IPS-11a (cell line): ENCODE measurements around the gene NDUFAF2.
"Not testable (repeated sequence)": the region's sequence is repeated elsewhere in the genome, so short reads cannot be mapped to it uniquely, and the experiment has no call there.

ENCODE experiments used
- H3K4me3 ChIP-seq: one replicate; pipeline ENCODE4 v1.5.1; 2013; ENCODE audit warnings: low read depth, low read length, control low read depth

The NDUFAF2 gene

DNA sequence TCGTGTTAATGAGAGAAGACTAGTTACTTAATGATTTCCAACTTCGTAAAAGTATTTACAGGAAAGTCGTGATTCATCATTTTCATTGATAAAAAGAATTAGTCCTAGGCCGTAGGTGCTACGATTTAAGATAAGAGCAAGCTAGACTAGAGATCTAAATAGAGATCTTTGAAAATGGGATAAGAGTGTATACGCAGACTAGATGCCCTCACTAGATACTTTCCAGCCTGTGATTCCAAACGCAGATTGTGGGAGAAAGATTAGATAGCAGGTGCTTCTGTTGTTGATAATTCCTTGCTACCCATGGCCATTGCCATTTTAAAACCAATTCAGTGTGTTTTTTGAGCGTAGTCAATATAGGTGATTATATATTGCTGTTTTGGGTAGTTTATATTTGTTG, 223.9 kb downstream of the NDUFAF2 start:
- H3K4me3 ChIP-seq: no peak overlapping the region

GRCh38 chr5:61171479-61171878, 226.5 kb downstream of the NDUFAF2 start:
- H3K4me3 ChIP-seq: no peak overlapping the region

DNA sequence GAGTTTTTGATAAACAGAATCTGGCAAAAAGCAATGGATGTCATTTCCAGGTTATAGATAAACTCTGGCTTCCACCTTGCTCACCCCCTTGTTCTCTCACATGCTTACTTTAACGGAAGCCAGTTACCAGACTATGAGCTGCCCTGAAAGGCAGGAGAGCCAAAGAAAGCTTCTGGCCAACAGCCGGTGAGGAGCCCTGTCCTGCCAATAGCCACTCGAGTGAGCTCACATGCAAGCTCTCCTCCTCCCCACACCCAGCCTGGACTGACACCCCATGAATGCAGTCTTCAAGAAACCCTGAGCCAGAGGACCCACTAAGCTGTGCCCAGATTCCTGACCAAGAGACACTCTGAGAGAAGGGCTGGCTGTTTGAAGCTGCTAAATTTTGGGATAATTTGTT, 231.6 kb downstream of the NDUFAF2 start:
- no peak overlapping the region for H3K4me3 ChIP-seq

DNA sequence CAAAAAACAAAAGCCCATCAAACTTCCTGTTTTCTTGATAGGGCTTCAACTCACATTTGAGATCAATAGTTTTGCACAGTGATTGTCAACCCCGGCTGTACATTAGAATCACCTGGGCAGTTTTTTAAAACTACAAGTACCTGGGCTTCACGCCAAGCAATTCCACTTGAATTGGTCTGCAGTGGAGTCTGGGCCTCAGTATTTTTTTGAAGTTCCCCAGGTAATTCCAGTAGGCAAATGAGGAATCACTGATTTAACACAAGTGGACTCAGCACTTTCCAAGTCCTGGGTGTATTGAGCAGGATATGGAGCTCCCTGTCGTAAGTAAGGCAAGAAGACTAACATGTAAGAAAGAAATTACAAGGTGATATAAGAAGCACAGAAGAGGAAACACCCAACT, 232.1 kb downstream of the NDUFAF2 start:
- no peak overlapping the region for H3K4me3 ChIP-seq

GRCh38 chr5:61177716-61178115, 232.7 kb downstream of the NDUFAF2 start:
- H3K4me3 ChIP-seq: no peak overlapping the region

DNA sequence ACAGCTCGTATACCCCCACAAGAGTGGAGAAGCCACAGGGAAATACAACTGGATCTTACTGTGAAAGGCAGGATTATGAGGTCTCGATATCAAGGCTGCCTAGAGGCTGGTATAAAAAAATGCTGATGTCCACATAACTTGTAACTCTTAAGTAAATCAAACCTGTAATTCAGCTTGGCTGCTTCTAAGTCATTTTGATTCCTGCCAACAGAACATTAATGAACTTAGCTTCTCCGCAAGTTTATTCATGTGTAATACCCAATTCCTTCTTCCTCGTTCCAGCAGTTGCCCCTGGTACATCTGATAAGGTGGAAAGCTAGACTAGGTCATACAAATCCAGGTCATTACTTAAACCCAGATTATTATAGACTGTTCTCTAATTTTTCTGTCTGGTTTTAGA, 233.7 kb downstream of the NDUFAF2 start:
- no peak overlapping the region for H3K4me3 ChIP-seq

DNA sequence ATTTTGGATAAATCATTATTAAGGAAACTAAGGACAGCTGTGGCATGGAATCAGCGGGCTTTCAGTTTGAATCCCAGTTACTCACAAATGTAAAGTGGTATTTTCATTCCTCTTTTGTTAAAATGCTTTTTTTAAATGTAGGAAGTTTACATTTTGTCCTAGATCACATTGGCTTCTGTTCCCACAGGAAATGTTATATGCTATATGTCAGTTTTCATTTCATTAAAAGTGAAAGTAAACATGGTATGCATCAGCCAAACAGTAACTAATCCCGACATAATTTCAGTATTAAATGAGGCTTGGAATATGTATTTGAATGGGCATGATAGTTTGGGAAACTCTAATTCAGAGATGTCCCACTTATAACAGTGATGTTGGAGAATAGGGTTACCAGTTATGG, 235.9 kb downstream of the NDUFAF2 start:
- H3K4me3 ChIP-seq: no peak overlapping the region

GRCh38 chr5:61182449-61182848, 237.4 kb downstream of the NDUFAF2 start:
- H3K4me3 ChIP-seq: no peak overlapping the region

DNA sequence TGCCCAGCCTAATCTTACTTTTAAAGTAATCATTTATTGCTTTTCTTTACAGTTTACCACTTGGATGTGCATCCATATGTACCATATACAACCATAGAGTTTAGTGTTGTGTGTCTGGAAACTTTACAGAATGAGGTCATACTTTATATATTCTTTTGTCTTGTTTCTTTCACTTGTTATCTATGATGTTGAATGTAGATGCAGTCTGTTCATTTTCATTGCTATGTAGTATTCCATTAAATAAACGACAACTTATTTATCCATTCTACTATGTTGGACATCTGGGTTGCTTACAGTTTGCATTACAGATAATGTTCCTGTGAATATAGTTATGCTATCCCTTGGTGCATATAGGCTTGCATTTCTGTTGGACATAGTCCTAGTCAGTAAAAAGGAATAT, 238.5 kb downstream of the NDUFAF2 start:
- H3K4me3 ChIP-seq: no peak overlapping the region

- H3K4me3 ChIP-seq: no peak overlapping the region
Measured at GRCh38 chr5:61184708-61185107, 239.7 kb downstream of the NDUFAF2 start.

- no peak overlapping the region for H3K4me3 ChIP-seq
Measured at GRCh38 chr5:61186634-61187033, 241.6 kb downstream of the NDUFAF2 start.

DNA sequence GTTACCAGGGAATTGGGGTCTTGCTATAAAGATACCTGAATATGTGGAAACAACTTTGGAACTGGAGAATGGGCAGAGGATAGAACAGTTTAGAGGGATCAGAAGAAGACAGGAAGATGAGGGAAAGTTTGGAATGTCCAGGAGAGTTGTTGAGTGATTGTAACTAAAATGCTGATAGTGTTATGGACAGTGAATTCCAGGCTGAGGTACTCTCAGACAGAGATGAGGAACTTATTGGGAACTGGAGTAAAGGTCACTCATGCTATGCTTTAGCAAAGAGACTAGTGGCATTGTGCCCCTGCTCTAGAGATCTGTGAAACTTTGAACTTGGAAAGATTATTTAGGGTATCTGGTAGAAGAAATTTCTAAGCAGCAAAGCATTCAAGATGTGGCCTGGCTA, 242.3 kb downstream of the NDUFAF2 start:
- not testable (repeated sequence) for H3K4me3 ChIP-seq

DNA sequence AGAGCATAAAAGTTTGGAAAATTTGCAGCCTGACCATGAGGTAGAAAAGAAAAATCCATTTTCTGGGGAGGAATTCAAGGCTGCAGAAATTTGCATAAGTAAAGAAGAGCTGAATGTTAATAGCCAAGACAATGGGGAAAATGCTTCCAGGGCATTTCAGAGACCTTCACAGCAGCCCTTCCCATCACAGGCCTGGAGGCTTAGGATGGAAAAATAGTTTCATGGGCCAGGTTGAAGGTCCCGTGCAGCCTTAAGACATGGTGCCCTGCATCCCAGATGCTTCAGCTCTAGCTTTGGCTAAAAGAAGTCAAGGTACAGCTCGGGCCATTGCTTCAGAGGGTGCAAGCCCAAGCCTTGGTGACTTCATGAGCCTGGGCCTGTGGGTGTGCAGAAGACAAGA, 242.8 kb downstream of the NDUFAF2 start:
- H3K4me3 ChIP-seq: not testable (repeated sequence)

GRCh38 chr5:61198606-61199005, 253.6 kb downstream of the NDUFAF2 start:
- no peak overlapping the region for H3K4me3 ChIP-seq

DNA sequence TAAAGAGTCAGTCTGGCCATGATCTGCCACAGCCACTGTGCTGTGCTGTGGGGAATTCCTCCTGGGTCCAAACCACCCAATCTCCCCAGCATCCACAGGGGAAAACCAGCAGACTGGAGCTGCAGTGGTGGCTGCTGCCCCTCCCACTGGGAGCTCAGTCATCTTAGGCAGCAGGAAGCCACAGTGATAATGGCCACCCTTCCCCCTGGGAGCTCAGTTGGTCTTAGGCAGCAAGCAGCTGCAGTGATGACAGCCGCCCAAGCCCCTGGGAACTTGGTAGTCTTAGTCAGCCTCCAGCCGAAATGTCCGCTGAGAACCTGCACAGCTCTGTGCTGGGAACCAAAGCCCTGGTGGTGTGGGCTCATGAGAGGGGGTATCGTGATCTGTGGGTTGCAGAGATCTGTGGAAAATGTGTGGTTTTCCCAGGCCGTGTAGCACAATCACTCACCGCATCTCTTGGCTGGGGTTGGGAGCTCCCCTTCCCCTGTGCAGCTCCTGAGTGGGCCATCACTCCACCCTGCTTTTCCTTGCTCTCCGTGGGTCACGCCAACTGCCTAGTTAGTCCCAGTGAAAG, 255.7 kb downstream of the NDUFAF2 start:
- H3K4me3 ChIP-seq: no peak overlapping the region

DNA sequence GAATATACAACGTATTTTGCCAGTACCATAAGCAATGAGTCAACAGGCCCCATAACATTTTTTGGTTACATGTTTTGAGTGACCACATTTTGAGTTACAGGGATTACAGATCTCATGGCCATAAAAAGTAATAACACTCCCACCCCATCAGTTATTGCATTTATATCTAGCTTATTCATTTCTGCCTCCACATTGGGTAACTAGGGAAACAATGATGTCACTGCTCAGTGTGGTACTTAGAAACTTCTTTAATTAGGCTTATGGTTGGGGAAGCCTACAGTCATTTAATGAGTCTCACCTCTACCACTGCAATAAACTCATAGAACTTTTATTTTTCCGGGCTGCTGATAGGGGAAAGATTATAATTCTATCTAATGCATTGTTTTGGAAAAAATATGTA, 257.2 kb downstream of the NDUFAF2 start:
- H3K4me3 ChIP-seq: no peak overlapping the region
